ENCODE results near the gene KRTAP27-1. TPM values are rescaled to one million over a fixed set of nuclear protein-coding genes. Genes with fewer than 3 reads are reported as not detected.

KRTAP27-1 gene
- total RNA-seq, 2 experiments from 2014 or later: not detected

DNA sequence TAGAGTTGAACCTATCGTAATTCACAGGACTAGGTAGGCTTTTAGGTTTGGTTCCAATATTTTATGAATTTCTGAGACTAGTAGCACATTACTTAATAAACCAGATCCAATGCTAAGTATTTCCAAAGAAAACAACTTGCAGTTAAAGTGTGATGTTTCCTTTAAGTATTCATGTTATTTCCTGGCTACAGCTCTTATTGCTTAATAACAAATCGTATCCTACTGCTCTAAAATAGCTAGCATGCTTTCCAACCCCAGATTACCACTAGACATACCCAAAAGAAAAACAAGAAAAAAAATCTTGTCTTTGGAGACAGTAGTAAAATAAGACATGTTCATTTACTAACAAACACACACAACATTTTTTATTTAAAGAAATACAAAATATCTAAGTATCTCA is 898 bp downstream of the KRTAP27-1 start:
- Mint-ChIP-seq H3K9me3 (no peaks in the 10 kb centered on the region), H3K27me3 (peaks cover 1% of the 10 kb centered on the region), H3K36me3 (no peaks in the 10 kb centered on the region), H3K4me1 (ENCODE audit: low read depth) (no peaks in the 10 kb centered on the region), H3K27ac (no peak overlapping the region), H3K4me3 (no peak overlapping the region)
- intact Hi-C loops (cut with micrococcal nuclease): no loop called here
- POLR2A ChIA-PET: no interaction called here
- CTCF ChIA-PET: no interaction called here
- DNase-seq: no peak

DNA sequence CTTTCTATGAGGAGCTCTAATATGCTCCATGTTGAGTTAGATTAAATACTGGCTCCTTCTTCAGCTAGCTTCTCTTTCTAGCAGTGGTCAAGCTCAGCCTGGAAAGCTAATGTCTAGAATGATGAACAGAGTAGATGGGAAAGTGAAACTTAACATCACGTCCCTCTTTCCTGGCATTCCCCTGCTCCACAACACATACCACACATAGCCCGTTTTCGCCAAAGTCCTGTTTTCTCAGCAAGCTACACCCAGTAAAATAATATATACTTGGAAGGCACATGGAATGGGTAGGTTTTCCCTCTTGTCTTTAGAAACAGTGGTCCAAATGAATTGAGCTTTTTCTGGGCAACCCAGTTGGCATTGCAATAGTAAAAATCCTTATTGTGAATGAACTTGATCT is 3.8 kb downstream of the KRTAP27-1 start:
- H3K4me3 Mint-ChIP-seq: no peak overlapping the region
- no peaks in the 10 kb centered on the region for H3K9me3 Mint-ChIP-seq
- H3K36me3 Mint-ChIP-seq: no peaks in the 10 kb centered on the region
- CTCF ChIA-PET: no interaction called here
- no peak overlapping the region for H3K27ac Mint-ChIP-seq
- H3K4me1 Mint-ChIP-seq (ENCODE audit: low read depth): no peaks in the 10 kb centered on the region
- intact Hi-C loops (cut with micrococcal nuclease): no loop called here
- POLR2A ChIA-PET: no interaction called here
- no peak for DNase-seq
- H3K27me3 Mint-ChIP-seq: no peaks in the 10 kb centered on the region

DNA sequence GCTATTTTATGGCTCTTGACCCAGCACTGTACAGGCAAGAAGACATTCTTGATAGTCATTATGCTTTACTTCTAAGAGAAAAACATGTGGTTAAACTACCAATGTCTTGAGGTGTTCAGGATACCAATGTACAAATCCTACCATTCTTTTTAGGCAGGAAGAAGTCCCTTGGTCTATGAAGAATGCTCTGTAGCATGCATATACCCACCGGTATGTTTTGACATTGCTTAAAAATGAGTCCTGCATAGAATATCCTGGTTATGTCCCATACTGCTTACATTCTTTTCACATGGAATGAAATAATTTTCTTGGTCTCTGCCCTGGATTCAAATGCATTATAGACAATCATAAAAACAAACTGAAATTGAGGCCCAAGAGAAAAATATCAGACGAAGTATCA is 4.8 kb downstream of the KRTAP27-1 start:
- DNase-seq: no peak
- H3K36me3 Mint-ChIP-seq: no peaks in the 10 kb centered on the region
- H3K9me3 Mint-ChIP-seq: no peaks in the 10 kb centered on the region
- no peak overlapping the region for H3K27ac Mint-ChIP-seq
- H3K27me3 Mint-ChIP-seq: no peaks in the 10 kb centered on the region
- ChIA-PET CTCF (no interaction called here), POLR2A (no interaction called here)
- intact Hi-C loops (cut with micrococcal nuclease): no loop called here
- no peaks in the 10 kb centered on the region for H3K4me1 Mint-ChIP-seq (ENCODE audit: low read depth)
- H3K4me3 Mint-ChIP-seq: no peak overlapping the region

DNA sequence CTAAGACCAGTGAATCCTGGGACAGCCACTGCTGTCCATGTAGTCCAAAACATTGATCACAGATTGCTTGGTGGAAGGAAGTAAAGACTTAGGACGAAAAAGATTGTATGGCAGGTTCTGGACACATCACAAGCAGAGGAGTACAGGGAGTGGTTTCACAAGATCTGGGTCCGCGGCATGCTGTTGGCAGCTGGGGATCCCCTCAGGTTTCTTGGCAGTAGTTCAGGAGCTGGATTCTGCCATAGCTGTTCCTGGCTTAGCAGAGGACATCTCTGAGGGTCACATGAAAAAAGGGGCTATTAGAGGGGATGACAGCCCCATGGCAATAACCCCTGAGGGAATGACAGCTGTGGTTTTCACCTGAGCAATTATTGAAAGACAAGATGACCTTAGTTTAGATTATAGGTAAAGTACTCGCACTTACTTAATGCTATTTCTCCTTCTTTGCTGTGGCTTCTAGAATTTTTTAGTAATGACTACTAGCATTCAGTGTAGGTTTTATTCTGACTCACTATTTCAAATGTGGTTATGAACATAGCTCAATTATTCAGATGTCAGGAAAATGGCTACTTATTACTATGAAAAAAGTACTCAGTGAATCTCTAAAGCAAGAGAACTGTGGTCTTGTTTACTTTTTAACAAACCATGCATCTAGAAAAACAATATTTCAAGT is 8.2 kb downstream of the KRTAP27-1 start:
- intact Hi-C loops (cut with micrococcal nuclease): no loop called here
- Mint-ChIP-seq H3K27me3 (no peaks in the 10 kb centered on the region), H3K27ac (no peak overlapping the region), H3K9me3 (peaks cover 12% of the 10 kb centered on the region), H3K4me3 (no peak overlapping the region), H3K36me3 (no peaks in the 10 kb centered on the region), H3K4me1 (ENCODE audit: low read depth) (no peaks in the 10 kb centered on the region)
- ChIA-PET POLR2A (no interaction called here), CTCF (no interaction called here)
- DNase-seq: no peak

DNA sequence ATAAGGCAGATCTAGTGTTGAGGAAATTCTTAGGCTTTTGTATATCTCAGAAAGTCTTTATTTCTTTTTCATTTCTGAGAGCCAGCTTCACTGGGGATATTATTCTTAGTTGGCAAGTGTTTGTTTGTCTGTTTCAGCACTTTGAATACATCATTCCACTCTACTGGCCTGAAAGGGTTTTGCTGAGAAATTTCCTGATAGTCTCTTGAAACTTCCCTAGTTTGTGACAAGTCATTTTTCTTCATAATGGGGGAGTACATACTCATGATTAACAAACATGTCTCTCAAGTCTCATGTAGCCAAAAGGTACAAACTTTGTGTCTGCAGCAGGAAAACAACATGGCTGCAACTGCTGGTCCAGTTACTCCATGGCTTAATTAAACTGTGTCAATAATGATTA is 11.1 kb downstream of the KRTAP27-1 start:
- H3K27ac Mint-ChIP-seq: no peak overlapping the region
- no peaks in the 10 kb centered on the region for H3K27me3 Mint-ChIP-seq
- CTCF ChIA-PET: interaction anchor here (0.6 to 0.7 kb wide), 2 partner anchors 125 to 649 kb away, joined by 3 read pairs; no protein-coding TSS in a partner anchor
- POLR2A ChIA-PET: no interaction called here
- H3K9me3 Mint-ChIP-seq: peaks cover 12% of the 10 kb centered on the region
- no peaks in the 10 kb centered on the region for H3K36me3 Mint-ChIP-seq
- no peak overlapping the region for H3K4me3 Mint-ChIP-seq
- no peak for DNase-seq
- intact Hi-C loops (cut with micrococcal nuclease): no loop called here
- no peaks in the 10 kb centered on the region for H3K4me1 Mint-ChIP-seq (ENCODE audit: low read depth)

DNA sequence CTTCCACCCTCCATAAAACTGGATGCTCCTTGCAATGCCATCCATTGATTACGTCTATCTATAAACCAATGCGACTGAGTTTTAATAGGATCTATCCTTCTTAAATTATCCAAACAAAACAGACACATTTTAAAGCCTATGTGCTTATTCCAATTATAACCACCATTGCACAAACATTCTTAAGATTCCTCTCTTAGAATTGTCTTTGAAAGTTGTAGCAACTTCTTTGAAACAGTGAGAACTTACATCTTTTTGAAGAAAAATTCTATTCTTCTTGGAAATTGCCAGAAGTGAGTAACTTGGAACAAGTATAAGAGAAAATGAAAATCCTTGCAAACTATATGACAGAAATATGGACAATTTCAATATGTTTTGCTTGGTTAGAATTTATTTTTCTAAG is 17.3 kb downstream of the KRTAP27-1 start, which contains the start of gene KRTAP26-1:
Gene KRTAP26-1, minus strand, starts transcription at position 101 of the 400 bp plus-strand sequence. CDS start 280 bp downstream, outside the sequence.
- DNase-seq: no peak
- no peaks in the 10 kb centered on the region for H3K9me3 Mint-ChIP-seq
- ChIA-PET POLR2A (no interaction called here), CTCF (no interaction called here)
- H3K27me3 Mint-ChIP-seq: no peaks in the 10 kb centered on the region
- H3K4me1 Mint-ChIP-seq (ENCODE audit: low read depth): no peaks in the 10 kb centered on the region
- no peak within 1 kb of the TSS for H3K4me3 Mint-ChIP-seq
- intact Hi-C loops (cut with micrococcal nuclease): no loop called here
- H3K36me3 Mint-ChIP-seq: no peaks in the 10 kb centered on the region
- no peak within 1 kb of the TSS for H3K27ac Mint-ChIP-seq

DNA sequence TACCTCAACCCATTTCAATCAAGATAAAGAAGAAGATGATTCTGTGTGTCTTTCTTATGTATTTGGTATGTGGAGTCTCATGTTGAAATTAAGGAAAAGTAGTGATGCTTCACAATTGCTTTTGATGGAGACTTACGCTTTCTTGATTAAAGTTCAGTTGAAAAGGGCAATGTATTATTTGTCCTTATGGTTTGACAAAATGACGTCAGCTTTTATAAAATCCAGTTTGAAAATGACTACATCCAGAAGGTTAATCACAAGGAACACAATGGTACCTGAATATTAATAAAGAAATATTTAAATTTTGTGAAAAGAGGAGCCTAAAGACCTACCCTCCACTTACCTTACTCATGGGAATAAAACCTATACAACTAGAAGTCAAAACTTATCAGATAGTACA is 21.8 kb downstream of the KRTAP27-1 start:
- Mint-ChIP-seq H3K27ac (no peak overlapping the region), H3K27me3 (no peaks in the 10 kb centered on the region), H3K9me3 (no peaks in the 10 kb centered on the region), H3K36me3 (no peaks in the 10 kb centered on the region), H3K4me1 (ENCODE audit: low read depth) (no peaks in the 10 kb centered on the region), H3K4me3 (no peak overlapping the region)
- no peak for DNase-seq
- ChIA-PET POLR2A (no interaction called here), CTCF (no interaction called here)
- intact Hi-C loops (cut with micrococcal nuclease): no loop called here

DNA sequence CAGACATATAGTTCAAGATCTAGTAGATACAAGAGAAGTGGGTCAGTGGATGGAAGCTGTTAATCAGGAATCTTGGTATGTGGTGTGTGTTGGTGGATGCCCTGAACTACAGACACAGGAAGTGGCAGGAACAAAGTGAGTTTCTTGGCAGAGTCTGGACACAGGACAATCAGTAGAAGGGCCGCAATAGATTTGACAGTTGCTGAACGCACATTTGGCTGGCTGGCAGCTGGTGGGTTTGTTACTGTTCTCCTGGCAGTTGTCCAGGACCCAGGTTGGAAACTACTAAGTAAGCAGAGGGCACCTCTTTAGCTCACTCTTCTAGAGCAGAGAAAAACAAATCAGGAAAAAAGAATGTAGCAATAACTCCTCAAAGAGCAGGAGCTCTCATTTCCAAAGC is 30.6 kb downstream of the KRTAP27-1 start:
- H3K27ac Mint-ChIP-seq: no peak overlapping the region
- no peaks in the 10 kb centered on the region for H3K9me3 Mint-ChIP-seq
- ChIA-PET POLR2A (no interaction called here), CTCF (no interaction called here)
- no peaks in the 10 kb centered on the region for H3K27me3 Mint-ChIP-seq
- no peaks in the 10 kb centered on the region for H3K36me3 Mint-ChIP-seq
- intact Hi-C loops (cut with micrococcal nuclease): no loop called here
- H3K4me1 Mint-ChIP-seq (ENCODE audit: low read depth): no peaks in the 10 kb centered on the region
- H3K4me3 Mint-ChIP-seq: no peak overlapping the region
- DNase-seq: no peak

DNA sequence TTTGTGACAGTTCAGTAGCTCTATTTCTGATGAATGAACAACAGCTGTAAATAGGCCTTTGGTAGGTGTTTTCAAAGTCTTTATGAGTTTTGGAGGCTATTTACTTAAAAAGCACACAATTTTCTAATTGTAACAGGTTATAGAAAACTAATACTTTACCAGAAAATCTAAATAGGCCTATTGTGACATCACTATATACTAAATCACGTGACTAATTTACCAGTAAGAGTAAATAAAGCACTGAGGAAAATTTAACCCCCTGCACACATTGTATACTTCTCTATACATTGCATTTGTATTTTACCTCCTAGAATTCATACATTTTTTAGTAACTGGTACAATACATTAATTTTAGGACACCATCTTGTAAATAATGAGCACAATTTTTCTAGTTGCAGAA is 32.4 kb downstream of the KRTAP27-1 start:
- no peaks in the 10 kb centered on the region for H3K27me3 Mint-ChIP-seq
- H3K36me3 Mint-ChIP-seq: no peaks in the 10 kb centered on the region
- H3K4me3 Mint-ChIP-seq: no peak overlapping the region
- DNase-seq: no peak
- ChIA-PET POLR2A (no interaction called here), CTCF (no interaction called here)
- no peaks in the 10 kb centered on the region for H3K4me1 Mint-ChIP-seq (ENCODE audit: low read depth)
- intact Hi-C loops (cut with micrococcal nuclease): no loop called here
- H3K27ac Mint-ChIP-seq: no peak overlapping the region
- H3K9me3 Mint-ChIP-seq: no peaks in the 10 kb centered on the region

DNA sequence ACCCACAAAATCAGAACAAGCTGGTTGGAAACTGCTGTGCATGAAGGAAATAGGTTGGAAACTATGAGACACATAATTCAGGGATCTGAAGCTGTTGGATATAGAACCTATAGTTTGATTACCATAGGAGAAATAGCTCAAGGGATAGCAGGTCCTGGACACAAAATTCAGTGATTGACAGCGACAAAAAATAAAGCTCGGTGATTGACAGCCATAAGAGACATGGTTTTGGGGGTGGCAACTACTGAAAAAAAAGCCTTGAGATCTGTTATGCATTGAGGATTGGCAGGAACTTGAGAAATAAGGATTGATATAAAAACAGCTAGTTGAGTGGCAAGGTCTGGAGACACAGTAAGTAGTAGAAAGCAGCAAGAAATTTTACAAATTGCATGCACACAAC is 48.3 kb downstream of the KRTAP27-1 start, which contains the start of gene KRTAP25-1:
Gene KRTAP25-1, minus strand, starts transcription at position 300 of the 400 bp plus-strand sequence. Its CDS starts 24 bp downstream, at position 276.
- intact Hi-C loops (cut with micrococcal nuclease): no loop called here
- no peak within 1 kb of the TSS for H3K27ac Mint-ChIP-seq
- no peak for DNase-seq
- H3K36me3 Mint-ChIP-seq: no peaks in the 10 kb centered on the region
- no peak within 1 kb of the TSS for H3K4me3 Mint-ChIP-seq
- ChIA-PET POLR2A (interaction anchor here (0.6 kb wide), 1 partner anchor 688 kb away, joined by 3 read pairs; no protein-coding TSS in a partner anchor), CTCF (no interaction called here)
- H3K27me3 Mint-ChIP-seq: no peaks in the 10 kb centered on the region
- no peaks in the 10 kb centered on the region for H3K9me3 Mint-ChIP-seq
- H3K4me1 Mint-ChIP-seq (ENCODE audit: low read depth): no peaks in the 10 kb centered on the region

Small RNA genes lying within 50 kb of the gene (microRNA-seq; reads per million reads assigned to microRNA genes)
- not detected for gene MIR4327 (ENCODE audit: borderline microRNAs expressed, borderline number of aligned reads, borderline replicate concordance)

Other genes starting within 250 kb of the KRTAP27-1 start
- not detected for gene CLDN17, start 170.9 kb downstream of the KRTAP27-1 start, total RNA-seq
- gene CLDN8, start 121.6 kb downstream of the KRTAP27-1 start, total RNA-seq: not detected
- gene KRTAP24-1, start 54.7 kb downstream of the KRTAP27-1 start, total RNA-seq: not detected
- not detected for gene KRTAP25-1, start 48.2 kb downstream of the KRTAP27-1 start, total RNA-seq
- gene KRTAP26-1, start 17.4 kb downstream of the KRTAP27-1 start, total RNA-seq: not detected
- not detected for gene KRTAP23-1, start 10.9 kb upstream of the KRTAP27-1 start, total RNA-seq
- not detected for gene KRTAP13-2, start 34.6 kb upstream of the KRTAP27-1 start, total RNA-seq
- not detected for gene KRTAP13-1, start 58.3 kb upstream of the KRTAP27-1 start, total RNA-seq
- gene KRTAP13-3, start 88.2 kb upstream of the KRTAP27-1 start, total RNA-seq: not detected
- gene KRTAP13-4, start 92.5 kb upstream of the KRTAP27-1 start, total RNA-seq: not detected
- gene KRTAP15-1, start 102.6 kb upstream of the KRTAP27-1 start, total RNA-seq: not detected
- not detected for gene KRTAP19-1, start 142.7 kb upstream of the KRTAP27-1 start, total RNA-seq
- gene KRTAP19-2, start 149.7 kb upstream of the KRTAP27-1 start, total RNA-seq: not detected
- not detected for gene KRTAP19-3, start 154.3 kb upstream of the KRTAP27-1 start, total RNA-seq
- not detected for gene KRTAP19-4, start 159.5 kb upstream of the KRTAP27-1 start, total RNA-seq
- not detected for gene KRTAP19-5, start 164.4 kb upstream of the KRTAP27-1 start, total RNA-seq
- gene KRTAP19-6, start 204.2 kb upstream of the KRTAP27-1 start, total RNA-seq: not detected
- gene KRTAP19-7, start 223.6 kb upstream of the KRTAP27-1 start, total RNA-seq: not detected